HG03378 (cell line): ENCODE measurements around the gene PLXNB2.

Experiments used
- ATAC-seq: cut with Tn5 transposase; IDR thresholded peaks from one replicate; pipeline ENCODE4 v1.9.1; 2021; ENCODE audit warnings: mild to moderate bottlenecking, moderate library complexity; ENCODE audit not compliant: unreplicated experiment

PLXNB2 gene

DNA sequence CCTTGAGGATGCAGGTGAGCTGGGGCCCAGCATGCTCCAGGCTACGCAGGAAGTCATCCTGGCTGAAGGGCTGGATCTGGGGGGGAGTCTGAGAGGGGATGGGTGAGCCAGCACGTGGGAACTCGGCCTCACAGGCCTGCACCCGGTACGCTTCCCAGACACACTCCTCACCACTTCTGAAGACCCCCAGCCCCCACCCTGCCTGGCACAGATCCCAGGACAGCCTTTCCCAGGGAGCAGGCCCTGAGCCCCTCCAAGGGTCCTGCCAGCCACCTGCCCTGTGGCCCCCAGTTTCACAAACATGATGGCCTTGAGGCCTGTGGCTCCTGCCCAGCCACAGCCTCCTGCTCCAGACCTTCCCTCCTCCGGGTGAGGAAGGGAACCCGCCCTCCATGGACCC is 5.6 kb upstream of the PLXNB2 start:
- ATAC-seq, result no peak

DNA sequence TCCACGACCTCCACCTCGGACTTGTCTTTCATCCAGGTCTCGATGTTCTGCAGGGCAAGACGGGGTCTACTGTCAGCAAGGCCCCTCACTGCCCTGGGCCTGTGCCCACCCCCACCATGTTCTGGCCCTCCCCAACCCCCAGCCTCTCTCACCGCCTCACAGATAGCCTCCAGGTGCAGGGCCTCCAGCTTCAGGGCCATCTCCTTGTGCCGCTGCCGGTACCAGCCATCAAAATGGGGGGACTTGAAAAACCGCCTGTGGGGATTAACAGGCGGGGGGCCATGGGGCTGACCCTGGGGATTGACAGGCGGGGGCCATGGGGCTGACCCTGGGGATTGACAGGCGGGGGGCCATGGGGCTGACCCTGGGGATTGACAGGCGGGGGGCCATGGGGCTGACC is 4.9 kb upstream of the PLXNB2 start:
- no peak for ATAC-seq

DNA sequence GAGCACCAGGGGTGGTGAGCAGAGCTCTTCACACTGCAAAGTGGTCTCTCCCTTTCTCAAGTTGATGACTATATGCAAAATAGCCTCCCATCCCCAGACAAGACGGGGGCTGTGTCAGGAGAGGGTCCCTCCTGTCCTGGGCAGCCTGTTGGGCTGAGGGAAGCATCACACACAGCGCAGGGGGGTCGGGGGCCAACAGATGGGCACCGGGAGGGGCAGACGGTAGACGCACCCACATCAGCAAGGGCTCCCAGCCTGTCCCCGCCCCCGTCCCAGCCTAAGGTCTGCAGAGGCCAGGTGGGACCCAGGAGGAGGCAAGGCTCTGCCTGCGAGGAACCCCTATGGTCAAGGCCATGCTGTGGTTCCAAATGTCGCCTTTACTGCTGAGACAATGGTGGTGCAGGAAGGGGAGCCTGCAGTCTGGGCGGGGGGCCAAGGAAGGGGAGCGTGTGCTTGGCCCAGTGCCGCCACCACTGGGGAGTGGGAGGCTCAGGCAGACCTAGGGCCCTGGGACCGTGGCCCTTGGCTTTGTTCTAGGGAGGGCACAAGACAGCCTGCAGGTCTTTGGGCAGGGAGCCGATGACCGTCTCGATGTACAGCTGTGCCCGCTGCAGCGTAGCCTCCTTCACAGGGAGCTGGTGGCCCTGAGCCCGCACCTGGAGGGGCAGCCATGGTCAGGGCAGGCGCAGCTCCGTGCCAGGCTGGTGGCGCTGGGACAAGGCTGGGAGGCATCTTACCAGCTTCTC is 4.3 kb upstream of the PLXNB2 start:
- no peak for ATAC-seq

DNA sequence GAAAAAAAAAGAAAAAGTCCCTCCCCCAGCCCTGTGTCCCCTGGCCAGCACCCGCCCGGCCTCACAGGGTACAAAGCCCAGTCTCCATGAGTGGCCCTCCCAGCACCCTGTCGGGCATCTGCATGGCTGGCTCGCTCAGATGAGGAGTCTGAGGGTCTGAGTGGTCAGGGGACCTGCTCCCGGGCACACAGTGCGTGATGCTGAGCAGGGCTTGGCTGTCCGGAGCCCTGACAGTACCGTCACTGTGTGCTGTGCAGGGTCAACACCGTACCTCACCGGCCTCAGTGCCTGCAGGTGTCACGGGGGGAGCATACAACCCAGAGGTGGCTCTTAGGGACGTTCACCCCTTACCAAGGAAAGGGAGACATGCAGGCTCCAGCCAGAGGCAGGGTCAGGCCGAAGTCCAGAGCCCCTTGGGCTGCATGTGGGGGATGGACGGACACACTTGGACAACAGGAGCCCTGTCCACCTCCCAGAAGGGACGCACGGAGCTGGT is 3.6 kb upstream of the PLXNB2 start:
- ATAC-seq, result no peak

DNA sequence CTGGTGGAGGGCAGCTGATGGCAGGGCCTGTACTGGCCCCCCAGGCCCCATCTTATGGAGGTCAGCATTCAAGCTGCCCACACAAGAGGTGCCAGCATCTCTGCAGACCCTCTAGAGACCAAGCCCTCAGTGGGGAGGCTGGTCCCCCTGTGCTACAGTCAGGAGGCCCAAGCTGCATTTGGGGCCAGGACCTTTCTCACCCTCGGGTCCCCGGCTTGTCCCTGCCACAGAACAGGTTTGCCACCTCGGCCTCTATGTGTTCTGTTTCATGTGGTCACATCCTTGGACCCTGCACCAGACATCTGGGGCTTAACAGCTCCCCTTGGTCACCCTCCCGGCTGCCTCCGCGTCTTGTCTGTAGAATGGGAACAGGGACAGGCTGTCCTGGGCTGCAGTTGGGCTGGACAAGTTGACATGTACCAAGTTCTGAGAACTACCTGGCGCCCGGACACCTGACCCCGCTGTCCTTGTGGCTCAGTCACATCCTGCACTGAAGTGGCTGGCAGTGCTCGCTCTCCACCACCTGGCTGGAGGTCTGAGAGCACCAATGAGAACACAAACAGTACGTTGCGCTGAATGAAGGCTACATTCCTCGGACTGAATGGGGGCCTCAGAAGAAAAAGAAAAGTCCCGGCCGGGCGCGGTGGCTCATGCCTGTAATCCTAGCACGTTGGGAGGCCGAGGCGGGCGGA is 2.7 kb upstream of the PLXNB2 start:
- ATAC-seq, result no peak

DNA sequence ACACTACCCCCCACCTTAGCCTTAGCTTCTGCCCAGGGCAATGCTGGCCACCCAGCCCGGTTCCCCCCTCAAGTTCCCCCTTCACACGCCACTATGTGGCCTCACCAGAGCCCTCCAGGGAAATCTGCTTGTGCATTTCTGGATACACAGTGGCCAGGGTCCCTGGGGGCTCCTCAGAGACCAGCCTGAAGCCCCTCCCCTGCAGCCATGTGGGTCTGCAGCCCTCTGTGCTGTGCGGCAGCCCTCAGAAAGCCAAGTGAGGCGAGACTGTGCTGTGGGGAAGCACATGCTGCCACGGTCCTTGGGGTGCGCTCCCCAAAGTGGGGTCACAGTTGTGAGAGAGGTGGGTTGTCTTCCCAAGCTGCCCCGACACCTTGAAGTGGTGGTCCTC is 2.1 kb upstream of the PLXNB2 start:
- no peak for ATAC-seq

DNA sequence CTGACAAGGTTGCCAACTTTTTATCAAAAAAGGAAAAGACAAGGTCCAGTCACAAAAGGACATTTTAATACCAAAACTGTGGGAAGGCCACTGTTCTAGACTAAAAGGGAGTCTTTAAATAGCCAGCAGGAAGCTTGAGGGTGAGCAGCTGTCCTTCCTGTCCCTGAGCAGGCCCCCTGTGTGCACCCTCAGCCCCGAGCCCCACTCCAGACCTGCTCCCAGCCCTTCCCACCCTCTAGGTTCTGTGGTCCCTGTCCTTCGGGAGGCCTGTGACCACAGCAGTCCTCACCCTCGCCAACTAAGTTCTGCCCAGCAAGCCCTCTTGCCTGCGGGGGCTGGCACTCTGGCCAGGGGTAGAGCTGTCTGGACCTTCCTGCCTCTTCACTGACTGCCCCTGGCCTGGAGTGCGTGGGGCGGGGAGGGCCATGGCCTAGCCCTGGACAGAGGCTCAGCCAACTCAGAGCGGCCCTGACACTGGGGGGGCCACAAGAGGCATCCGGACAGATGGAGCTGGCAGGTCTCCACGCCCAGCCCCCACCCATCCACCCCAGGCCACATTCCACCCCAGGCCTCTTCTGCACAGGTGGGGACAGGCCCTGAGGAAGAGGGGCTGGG is 1.6 kb upstream of the PLXNB2 start:
- no peak for ATAC-seq

DNA sequence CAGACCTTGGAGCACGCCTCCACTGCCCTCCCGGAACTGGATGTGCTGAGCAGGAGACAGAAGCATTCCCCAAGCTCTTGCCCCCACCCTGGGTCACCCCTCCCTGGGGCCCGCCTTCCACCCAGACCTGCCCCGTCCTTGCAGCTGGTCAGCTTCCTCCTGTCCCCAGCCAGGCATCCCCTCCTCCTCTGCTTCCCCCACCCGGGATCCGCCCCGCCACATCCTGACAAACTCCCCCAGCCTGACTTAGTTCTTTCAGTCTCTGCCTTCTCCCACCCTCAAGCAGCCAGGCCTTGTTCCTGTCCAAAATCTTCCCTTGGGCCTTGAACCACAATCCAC is 1.1 kb upstream of the PLXNB2 start:
- ATAC-seq, result no peak

DNA sequence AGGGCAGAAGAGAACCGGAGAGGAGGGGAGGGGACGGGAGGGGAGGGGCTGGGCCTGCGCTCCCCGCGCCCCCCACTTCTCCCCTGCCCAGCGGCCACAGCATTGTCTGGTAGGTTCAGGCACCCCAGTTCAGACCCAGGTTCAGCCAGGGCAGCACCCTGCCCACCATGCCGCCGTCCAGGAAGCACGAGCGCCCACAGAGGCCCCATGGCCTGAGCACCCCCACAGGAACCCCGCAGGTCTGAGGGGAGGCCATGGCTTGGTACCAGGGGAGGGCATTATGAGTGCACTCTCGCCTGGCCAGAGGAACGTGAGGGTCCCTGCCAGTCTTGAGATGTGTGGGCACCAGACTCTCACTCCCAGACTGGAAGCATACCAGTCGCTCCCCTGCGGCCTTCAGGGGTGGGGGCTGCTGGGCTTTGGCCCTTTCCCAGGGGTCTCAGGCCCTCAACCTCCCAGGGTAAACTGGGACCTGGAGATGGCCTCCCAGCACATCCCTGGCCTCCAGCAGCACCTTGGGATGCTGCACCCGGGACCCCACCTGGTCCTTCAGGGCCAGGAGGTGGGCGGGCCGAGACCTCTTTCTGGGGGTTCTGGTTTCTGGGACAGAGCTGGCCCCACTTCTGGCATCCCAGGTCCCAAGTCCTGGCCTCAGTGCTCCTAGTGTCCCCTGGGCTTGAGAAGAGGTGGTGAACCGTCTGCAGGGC is 597 bp upstream of the PLXNB2 start:
- no peak for ATAC-seq

DNA sequence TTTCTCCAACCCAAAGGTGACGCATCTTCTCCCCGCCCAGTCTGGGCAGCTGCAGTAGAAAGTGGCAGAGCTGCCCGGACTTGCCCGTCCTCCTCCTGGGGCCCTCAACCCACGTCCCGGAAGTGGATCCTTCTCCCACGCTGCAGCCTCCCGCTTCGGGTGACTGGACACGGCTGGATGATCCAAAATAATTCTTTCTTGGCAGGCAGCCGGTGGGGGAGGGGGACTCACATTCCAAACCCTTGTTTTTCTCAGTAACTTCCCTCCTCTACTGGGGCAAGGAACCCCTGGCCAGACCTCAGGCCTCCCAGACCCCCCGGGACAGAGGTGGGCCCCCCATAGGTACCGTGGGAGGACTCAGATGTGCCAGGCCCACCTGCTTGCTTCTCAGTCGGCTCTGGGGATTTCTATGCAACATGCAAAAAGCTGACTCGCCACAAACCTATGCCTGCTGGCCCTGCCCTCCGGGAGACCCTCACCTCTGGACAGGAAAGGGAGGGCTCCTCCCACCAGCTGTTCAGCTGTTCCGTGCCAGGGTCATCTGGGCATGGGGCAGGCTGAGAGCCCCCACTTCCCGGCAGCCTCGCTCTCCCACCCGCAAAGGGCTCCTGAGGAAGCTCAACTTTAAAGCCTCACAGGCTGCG is 1.4 kb downstream of the PLXNB2 start:
- no peak for ATAC-seq

DNA sequence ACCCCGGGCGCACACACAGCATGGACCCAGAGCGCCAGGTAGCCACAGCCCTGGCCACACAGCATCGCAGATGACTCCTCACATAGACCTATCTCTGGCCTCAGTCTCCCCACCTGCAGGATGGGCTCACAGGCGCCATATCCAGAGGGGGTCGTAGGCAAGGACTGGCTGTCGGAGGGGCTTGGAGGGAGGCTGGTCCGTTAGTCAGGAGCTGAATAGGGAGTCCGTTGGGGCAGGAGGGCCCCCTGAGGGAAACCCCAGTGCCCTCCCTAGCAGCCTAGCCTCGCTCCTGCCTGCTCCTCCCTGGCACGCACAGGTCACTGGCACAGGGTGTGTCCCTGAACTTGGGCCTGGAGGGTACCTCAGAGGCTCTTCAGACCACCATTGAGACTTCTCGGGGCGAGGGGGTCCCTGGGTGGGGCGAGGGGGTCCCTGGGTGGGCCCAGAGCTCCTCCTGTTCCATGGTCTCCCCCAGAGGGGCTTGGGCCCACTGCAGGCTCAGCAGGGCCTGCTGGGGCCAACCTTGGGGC is 2.0 kb downstream of the PLXNB2 start:
- no peak for ATAC-seq

DNA sequence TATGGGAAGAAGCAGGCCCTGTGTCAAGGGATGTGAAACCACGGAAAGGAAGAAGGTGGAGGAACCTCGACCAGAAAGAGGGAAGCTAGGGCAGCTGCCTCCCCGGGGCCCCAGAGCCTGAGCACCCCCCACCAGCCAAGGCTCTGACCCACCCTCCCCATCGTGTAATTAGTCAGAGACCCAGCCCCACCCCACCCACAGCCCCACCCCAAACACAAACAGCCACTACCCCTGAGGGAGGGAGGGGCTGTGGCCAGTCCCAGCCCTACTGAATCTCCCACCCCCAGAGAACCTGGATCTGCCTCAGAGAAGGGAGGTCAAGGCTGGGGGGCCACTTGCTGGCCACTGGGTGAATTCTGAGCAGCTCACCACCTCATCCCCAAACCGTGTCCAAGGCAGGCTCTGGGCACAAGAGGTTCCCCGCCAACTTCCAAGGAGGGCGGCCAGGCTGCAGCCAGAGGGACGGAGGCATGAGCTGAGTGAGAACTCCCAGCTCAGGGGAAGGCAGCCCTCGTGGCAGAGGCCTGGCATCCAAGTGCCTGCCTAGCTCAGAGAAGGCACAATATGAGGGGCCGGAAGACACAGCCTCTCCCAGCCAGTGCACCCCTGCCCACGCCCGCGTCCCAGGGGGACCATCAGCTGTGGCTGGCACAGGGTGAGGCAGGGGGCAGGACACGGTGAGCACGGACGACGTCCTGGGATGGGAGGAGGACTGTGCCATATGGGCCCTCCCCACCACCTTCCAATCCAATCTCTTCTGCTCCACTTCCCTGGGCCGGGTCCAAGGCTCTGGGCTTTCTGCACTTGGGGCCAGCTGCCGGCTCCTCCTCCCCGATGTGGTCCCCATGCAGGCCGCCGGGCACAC is 2.7 kb downstream of the PLXNB2 start:
- no peak for ATAC-seq

DNA sequence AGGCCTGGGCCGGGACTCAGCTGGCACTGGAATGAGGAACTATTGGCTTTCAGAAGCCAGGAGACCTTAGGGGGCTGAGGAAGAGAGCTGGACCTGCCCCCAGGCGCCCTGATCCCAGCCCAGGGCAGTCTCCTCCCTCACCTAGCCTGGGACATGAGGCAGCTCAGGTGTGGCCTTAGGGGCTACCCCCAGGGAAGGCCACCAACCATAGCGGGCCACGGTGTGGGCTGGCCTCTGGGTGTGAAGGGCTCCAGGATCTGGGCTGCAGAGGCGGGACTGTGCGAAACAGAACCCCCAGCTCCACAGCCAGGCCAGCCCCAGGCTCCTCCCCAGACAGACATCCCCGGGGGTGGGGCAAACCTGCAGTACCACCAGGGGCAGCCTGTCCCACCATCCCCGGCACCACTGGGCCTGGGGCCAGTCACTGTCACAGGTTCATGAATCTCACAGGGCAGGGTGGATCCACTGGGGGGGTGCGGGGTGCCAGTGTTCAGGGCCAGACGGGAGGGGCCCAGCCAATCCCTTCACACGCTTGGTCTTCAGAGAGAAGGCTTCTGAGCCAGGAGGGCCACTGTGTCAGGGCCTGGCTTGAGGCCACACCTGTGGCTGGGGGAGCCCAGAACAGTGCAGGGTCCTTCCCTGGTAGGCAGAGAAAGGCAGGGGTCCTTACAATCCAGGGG is 3.5 kb downstream of the PLXNB2 start:
- ATAC-seq, result no peak

DNA sequence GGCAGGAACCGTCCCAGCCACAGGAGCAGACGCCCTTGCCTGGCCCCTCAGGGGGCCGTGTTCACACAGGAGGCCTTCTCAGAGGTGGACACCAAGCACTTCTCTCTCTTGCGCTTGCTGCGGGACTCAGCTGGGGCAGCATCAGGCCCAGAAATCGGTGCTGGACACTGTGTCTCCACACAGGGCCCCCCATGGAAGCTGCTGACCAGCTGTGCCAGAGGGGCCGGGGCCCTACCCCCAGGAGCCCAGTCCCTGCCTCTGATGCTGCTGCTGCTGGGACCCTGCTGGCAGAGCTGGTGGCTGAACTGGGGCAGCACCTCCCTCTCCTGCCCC is 4.0 kb downstream of the PLXNB2 start:
- ATAC-seq, result no peak

DNA sequence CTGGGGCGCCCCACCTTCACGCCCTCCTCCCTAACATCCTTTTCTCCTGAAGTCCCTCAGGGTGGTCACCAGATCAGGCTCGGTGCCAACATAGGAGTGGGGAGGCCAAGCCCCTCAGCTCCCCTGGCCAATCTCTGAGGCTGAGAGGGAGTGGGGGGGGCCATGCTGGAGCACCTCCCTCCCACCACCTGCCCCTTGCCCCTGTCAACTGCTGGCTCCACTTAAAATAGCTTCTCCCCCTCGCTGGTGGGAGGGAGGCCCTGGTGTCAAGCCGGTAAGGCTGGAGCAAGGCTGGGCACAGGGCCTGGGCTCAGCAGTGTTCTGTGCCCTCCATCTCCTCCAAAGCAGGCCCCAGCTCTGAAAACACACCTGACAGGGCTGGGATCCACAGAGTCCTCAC is 4.9 kb downstream of the PLXNB2 start:
- no peak for ATAC-seq

DNA sequence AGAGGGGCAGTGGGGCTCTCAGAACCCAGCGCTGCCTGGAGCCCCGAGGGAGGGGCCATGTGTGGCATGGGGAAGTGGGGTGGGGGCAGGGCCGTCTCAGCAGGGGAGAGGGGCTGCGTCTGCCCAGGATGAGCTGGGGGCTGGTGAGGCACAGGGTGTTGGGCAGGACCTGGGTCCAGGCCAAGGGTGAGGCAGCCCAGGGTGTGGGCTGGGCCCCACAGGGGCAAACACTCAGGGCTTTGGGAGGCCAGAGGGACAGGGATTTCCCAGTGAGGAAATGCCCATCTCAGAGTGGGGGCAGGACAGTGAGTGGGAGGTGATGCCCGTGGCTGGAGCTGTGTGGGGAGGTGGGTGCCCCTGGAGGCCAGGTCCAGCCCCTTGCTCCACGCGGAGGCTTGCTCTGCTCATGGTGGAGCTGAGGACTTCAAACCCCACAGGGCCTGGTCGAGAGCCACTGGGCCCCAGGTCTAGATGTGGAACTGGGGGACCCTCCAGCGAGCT is 5.4 kb downstream of the PLXNB2 start:
- no peak for ATAC-seq

DNA sequence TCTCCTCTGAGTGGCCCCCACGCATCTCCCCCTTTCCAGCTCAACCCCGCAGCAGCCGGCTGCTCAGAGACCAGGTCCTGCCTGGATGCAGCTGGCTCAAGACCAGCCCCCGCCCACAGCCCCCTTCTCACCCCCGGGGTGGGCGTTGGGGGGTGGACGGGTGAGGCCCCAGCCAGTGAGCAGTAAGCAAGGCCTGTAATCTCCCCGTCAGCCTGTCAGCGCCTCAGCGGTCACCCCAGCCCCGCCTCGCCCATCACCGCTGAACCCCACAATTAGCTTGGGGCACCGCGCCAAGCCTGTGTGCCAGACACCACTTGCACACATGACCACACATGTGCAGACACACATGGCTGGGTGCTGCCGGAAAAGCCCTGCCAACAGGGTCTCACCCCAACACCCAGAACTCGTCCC is 5.9 kb downstream of the PLXNB2 start:
- no peak for ATAC-seq

DNA sequence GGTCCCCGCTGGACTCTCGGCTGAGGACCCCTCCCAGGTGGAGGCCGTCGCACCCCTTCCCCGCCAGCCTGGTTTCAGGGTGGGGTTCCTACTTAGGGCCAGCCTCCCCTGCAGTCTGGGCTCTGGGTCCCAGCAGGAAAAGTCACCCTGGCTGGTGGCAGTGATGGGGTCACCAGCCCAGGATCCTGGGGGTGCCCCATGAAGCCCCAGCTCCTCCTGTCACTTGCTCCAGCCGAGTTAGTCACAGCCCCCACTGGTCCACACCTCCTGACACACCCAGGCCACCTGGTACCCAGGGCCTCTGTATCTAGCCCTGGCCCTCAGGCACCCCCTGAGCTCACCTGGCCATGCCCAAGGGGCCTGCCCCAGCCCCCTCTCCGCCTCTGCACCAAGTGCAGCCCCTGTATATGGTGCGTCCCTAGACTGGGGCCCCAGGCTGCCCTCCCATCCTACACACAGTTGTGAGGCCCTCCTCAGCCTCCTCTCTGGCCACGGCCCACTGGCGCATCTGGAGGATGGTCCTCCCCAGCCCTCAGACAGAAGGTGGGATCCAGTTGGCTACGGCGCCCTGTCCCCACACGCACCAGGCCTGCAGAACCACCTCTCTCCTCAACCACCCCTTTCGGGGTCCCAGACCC is 6.7 kb downstream of the PLXNB2 start:
- no peak for ATAC-seq
